ENCODE data around the gene ATF5.

- TF ChIP-seq CTCF (conservative IDR thresholded peaks at IDR 0.05) (no peak), EZH2 (IDR thresholded peaks at IDR 0.05; ENCODE audit: low read depth) (no peak)
These were observed 22.9 kb downstream of the ATF5 start for GRCh38 chr19:49951806-49952478.
